Umbilical cord (tissue), 2 donors: ENCODE measurements around the gene ZMPSTE24. TPM values are rescaled to one million over a fixed set of nuclear protein-coding genes. Genes with fewer than 3 reads are reported as not detected.
A peak's percentile ranks its signal among the peaks of the same experiment; 100 is the strongest.

Experiments
- DNase-seq: peaks from one replicate; pipeline ENCODE4 v3.0.0-alpha.2; 2015; ENCODE audit warnings: low spot score
- total RNA-seq: library from RNA; depleted of rRNA; stranded (reverse); fragments of >200 nt; gene quantifications from one replicate; pipeline ENCODE4 v1.2.3, GENCODE V29; 2014; ENCODE audit warnings: low replicate concordance; ENCODE audit not compliant: insufficient read depth

Gene ZMPSTE24
- total RNA-seq, 1 donor from 2014 or later = 60.7 TPM

DNA sequence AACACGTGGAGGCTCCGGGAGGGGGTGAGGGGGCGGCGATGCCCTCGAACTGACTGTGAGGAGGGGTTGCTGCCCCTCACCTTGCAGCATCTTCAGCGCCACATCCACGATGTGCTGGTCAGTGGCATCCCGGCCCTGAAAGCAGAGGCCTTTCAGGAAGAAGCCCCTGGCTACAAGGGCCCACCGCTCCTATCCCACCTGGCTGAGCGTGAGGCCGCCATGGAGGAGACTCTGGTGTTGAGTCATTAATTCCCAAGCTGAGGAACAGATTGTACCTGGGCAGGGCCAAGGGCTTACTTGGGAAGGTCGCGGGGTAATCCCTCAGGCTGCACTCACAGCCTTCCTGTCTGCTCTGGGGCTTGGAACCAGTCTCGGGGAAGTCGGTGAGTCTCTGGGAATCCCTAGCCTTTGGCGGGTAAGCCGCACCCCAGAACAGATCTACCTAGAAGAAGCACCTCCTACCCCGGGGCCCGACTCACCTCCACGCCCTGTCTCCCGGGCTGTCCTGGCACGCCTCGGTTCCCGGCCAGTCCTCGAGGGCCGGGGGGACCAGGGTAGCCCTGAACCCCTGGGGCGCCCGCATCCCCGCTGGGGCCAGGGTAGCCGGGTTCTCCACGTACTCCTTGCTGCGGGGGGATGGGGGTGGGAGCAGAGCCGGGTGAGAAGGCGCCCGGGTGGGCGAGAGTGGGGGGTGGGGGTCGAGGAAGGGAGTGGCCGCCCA, 45.2 kb downstream of the ZMPSTE24 start:
- DNase-seq = no peak

DNA sequence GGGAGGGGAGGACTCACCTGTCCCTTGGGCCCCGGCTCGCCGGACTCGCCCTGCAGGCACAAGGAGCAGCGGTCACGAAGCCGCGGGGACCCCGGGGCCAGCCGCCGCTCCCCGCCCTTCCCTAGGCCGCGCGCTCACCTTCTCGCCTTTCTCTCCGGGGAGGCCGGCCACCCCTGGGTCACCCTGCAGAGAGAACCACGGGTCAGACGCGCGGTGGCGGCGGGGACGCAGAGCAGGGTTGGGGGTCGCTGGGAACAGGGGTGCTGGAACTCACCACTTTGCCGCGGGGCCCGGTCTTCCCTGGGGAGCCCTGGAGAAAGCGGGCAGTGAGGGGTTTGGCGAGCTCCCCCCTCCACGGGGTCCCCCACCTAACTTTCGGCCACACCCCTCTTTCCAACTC, 45.8 kb downstream of the ZMPSTE24 start:
- no peak for DNase-seq

DNA sequence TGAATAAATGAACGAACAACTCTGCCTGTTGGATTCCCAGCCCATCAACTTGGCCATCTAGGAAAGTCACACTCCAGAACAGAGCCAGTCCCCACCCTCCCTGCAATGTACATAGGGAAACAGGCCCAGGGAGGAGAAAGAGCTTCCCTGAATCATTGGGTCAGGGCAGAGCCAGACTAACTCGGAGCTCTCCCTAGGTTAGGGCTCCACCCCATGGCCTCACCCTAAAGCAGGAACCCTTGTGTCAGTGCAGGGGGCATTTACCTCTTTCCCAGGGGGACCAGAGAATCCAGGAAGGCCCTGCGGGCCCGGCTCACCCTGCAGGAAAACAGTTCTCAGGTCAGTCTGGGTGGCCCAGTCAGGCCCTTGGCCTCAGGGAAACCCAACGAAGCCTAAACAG, 47.4 kb downstream of the ZMPSTE24 start:
- DNase-seq = no peak

DNA sequence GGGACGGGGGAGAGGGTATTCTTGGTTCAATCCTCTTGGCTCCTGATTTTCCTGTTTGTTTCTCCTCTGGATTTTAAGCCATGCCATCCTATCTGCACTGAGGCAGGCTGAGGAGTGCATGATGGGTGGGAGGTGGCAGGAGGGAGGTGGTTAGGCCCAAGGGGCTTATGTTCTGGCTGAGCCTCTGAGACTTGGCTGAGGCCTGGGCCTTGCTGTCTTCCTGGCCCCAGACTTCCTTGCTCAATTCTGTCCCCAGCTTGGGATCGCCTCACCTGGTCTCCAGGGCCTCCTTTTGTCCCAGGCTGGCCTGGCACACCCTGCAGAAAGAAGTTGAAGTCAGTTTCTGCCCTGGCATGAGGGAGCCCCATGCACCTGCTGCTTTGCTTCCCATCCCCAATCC, 47.8 kb downstream of the ZMPSTE24 start:
- no peak for DNase-seq

DNA sequence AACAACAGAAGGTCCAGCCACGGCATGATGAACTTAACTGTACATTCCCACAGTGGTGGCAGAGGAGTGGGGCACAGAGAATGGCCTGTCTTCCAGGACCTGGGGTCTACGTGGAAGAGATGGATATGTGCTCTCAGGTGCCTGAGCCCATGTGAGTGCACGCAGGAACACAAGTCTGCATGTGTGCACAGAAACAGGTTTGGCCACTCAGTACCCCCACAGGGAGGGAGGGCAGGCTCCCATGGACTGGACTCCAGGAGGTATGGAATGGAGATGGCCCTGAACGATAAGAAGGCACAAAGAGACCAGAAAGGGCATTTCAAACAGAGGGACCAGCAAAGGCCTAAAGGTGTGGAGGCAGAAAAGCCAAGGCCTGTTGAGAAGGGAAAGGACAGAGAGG, 48.3 kb downstream of the ZMPSTE24 start:
- no peak for DNase-seq

DNA sequence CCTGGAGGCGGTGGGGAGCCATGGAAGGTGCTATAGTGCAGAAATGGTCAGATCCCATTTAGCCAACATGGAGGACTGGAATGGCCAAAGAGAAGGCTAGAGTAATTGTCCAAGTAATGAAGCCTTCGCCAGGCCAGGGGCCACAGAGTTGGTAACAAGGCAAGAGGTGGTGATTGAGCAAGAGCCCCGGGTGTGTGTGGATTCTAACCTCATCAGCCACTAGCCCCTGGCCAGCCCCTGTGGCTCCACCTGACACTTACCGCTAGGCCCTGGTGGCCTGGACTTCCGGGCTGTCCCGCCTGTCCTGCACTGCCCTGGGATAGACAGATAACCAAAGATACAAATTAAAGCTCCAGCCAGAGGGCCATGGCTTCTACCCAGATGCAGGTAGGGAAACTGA, 49.1 kb downstream of the ZMPSTE24 start:
- DNase-seq = no peak

DNA sequence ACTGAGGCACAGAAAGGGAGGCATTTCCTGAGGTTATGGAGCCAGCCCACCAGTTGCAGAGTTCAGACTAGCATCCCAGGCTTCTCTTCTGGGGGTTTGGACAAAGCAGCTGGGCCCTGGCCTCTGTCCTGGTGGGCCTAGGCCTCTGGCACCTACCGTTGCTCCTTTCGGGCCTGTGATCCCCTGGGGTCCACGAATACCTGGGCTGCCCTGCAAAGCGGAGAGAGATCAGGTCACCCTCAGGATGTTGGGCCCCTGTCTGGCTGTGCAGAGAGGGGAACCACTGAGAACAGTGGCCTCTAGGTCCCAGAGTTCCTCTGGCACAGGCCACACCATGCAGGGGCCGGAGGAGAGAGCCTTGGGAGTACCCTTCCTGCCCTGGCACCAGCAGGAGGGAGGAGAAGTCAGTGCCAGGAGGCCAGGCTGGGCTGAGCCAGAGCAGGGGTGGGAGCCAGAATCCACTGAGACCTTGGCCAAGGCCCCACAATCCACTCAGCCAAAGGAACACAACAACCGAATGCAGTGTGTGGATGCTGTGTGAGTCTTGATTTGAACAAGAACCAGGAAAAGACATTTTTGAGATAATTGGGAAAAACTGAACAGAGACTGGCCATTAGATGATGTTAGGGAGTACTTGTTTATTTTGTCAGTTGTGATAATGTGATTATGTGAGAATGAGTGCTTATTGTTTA, 50.1 kb downstream of the ZMPSTE24 start:
- DNase-seq = no peak

DNA sequence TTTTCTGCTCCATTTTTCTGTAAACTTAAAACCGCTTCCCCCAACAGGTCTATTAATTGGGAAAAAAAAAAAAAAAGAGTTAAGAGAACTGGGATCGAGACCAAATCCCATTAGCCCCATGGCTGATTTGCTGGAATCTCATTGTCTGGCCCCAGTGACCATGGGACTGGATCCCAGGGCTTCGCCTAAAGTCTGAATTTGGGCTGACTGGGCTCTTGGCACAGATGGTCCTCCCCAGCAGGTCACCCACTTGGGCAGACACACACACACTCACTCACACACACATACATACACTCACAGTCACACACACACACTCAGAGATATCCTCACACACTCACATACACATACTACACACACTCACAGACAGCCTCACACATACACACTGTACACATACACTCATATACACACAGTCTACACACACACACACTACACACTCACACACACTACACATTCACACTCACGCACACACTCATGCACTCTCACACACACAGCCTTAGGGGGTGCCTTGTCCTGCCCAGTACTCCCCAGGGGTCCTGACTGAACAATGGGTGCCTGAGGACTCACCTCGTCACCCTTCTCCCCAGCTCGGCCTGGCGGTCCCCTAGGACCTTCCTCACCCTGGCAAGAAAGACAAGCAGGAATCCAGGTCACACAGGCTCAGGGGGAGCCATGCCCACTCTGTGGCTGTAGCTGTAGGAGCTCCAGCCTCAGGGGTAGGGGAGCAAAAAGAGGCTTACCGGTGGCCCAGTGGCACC, 51.5 kb downstream of the ZMPSTE24 start:
- DNase-seq = no peak

DNA sequence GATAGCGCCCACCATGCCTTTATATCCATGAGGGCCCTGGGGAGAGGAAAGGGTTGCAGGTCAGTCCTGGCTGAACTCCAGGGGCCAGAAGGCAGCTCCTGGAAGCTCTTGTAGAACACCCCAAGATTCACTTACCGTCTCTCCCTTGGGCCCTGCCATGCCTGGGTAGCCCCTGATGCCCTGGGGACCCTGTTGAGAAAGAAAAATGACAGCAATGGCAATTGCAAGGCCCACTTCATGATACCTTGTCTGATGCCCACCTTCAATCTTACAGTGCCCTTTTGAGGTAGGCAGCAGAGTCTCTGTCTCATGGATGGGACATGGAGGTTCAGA, 52.1 kb downstream of the ZMPSTE24 start:
- DNase-seq = no peak

DNA sequence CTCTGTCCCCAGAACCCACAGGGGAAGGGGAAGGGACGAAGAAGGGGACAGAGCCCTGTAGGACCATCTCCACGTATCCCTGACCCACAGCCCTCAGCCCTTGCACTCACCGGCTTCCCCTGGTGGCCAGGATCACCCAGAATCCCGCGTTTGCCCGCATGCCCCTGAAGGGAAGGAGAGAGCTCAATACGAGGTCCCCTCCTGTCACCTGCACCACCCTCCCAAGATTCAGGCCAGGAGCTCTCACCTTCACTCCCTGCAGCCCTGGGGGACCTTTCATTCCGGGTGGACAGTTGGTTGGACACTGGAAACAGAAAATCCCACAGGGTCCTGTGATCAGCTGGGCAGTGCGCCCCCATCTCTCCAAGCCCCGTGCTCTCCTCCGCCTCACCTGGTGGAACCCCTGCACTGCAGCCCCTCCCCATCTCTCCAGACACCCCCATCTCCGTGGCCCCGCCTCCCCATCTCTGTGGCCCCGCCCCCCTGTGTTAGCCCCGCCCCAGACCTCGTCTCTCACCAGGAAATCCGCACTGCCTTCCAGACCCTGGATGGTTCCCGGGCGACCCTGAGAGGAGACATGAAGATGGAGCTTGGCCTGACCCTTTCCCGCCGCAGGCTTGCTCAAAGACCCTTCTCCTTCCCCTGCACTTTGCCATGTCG, 53.1 kb downstream of the ZMPSTE24 start:
- DNase-seq = no peak

DNA sequence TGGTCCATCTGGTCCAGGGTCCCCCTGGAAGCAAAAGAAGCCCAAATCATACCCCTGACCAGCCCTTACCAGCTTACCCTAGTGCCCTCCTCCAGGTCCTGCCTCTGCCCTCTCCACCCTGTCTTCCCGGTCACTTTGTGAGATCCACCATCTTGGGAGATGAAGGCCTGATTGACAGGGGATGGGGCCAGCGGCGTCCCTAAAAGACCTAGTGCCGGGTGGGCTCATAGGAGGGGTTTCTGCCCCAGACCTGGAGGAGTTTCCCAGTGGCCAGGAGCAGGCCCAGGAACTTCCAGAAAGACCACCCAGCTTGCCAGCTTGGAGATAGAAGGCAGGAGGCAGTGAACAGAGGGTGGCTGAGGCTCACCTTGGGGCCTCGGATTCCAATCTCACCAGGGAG, 53.7 kb downstream of the ZMPSTE24 start:
- no peak for DNase-seq

DNA sequence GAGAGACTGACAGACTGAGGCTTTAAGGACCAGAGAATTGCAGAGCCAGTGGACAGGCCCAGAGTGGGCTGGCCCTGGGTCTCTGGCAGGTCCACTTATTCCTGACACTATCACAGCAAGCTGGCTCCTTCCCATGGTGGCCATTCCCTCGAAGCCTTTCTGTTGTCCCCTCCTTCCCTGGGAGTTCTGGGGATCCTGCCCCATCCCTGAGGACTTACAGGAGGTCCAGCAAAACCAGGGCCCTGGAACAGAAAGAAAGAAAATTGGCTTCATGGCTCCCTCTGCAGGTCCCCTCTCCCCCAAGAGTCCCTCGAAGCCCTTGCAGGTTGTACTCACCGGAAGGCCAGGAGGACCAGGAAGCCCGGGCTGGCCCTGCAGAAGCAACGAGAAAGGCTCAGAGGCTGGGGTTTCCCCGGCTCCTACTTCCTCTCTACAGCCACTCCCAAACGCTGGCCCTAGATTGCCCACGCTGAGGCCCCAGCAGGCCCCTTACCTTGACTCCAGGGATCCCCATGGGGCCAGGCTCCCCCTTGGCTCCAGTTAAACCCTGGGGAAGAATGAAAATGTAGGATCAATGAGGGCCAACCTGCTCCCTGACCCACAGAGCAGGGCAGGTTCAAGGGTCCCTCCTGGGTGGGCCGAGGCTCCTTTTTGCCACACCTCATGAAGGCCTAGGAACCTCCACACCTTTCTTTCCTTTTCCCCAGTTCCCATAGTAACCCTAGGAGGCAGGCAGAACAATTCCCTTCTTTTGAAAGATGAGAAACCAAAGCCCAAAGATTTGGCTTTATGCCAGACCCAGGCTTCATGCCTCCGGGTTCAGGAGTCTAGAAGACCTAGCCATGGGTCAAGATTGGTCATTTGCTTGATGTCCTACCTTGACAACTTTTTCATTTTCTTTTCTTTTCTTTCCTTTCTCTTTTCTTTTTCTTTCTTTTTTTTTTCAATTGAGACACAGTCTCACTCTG, 54.5 kb downstream of the ZMPSTE24 start:
- no peak for DNase-seq

DNA sequence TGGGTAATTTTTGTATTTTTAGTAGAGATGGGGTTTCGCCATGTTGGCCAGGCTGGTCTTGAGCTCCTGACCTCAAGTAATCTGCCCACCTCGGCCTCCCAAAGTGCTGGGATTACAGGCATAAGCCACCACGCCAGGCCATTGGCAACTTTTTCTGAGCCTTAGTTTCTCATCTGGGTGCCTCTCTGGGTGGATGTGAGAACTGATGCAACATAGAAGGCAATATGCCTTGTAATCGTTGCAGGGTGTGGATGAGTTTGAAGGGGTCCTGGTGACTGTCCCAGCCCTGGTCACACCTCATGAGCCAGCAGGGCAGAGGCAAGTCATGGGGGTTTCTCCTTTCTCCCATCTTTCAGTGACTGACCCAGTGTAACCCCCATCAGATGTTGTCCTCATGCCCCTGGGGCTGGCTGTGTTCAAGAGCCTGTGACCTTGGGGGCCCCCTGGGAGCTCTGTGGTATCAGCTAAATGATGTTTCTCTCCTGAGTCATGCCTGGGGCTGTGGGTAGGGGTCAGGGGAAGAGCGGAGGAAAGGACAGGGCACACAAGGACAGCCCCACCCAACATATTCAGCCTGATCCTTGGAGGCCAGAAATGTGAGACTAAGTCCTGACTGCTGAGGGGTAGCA, 55.4 kb downstream of the ZMPSTE24 start:
- peak; percentile 20 for DNase-seq

DNA sequence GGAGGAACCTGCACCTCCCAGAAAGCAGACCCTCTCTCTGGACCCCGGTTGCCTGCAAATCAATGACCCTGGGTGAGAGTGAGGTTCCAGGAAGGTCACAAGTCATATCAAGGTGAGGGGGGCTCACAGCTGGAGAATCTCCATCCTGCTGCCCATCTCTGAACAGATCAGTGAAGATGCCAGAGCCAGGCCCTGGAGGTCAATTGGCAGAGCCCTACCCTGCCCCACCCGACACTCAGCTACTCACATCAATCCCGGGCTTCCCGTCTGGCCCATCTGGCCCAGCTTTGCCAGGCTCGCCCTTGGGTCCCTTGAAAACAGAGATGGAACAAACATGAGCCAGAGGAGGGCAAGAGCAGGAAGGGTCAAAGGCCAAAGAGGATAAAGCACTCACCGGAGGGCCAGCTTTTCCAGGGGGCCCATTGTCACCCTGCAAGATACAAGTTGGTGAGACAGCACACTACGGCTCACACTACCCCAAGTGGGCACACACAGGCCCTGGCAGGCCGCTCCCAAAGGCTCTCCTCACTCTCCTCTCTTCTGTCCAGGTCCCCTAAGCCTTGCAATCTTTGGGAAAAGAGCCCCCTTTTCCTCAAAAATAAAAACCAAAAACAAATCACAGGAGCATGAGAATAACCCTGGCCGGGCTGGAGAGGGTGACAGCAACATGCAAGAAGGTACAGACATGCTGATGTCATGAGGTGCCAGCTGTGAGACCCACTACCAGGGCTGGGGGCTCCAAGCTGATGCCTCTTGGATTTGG, 56.1 kb downstream of the ZMPSTE24 start:
- DNase-seq = no peak

DNA sequence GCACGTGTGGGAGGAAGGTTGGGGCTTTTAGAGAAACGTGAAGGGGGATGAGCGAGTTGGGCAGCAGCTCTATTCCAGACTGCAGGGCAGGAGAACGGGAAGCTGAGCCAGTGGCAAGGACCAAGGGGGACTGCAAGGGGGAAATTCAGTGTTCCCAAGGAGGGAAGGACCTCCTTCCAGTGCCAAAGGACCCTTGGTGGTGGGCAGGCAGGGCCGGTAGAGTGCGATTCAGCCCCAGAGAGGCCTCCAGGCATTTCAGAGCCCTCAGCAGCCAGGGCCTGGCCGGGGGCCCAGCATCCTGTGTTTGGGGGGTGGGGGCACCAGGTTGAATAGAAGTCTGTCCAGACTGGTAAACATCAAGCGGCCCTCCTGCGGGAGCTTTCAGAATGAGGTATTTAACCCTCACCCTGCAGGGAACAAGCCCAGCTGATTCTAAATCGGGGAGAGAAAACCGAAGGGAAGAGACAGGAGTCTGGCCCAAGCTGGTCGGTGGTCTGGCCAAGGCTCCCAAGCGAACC, 56.7 kb downstream of the ZMPSTE24 start:
- no peak for DNase-seq

DNA sequence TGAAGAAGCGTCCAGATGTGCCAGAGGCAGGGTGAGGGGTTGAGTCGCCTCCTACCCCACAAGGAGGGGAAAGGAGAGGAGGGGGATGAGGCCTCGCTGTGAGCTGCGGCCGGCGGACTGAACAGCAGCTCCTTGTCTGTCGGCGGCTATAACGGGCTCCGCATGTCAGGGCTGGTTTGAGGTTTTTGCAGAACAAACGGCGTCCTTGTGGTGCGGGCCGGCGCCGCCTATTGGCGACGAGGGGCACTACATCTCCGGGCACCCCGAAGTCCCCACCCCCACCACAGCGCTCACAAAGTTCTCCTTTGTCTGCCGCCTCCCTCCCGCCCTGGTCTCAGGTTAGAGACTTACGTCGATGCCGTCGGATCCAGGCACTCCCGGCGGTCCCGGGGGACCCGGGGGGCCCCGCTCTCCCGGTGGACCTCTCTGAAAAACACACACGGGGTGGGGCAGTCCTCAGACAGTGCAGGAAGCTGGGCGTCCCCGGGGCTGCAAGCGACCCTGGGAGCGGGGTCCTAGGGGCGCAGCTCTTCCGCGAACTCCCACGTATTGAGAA, 57.3 kb downstream of the ZMPSTE24 start:
- peak; percentile 92 for DNase-seq

DNA sequence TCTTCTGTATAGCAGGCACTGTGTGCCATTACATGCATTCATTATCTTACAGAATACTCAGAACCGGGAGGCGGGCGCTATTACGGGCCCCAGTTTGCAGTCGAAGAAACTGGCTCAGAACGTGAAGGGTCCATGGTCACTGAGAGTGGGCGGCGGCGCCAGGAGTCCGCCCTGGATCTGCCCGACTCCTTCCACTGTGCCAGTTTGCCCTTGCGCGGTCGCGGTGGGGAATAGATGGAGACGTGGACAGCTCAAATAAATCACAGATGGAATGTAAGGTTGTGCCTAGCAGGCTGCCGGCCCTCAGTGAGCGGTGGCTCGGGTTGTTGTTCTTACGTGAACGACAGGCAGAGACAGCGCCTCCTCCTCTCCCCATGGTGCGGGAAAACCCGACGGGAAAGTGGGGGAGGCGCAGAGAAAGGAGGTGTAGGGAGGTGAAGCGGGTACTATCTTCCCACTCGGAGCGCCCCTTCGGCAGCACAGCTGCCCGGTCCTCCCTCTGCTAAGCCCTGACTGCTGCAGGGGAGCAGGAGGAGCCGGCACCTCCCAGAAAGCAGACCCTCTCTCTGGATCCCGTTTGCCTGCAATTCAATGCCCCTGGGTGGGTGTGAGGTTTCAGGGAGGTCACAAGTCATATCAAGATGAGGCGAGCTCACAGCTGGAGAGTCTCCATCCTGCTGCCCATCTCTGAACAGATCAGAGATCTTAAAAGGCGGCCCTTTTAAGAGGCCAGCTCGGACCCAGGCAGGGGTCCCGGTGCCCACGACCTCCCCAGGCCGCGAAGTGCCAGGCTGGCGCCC, 58.0 kb downstream of the ZMPSTE24 start:
- peak; percentile 51 for DNase-seq

DNA sequence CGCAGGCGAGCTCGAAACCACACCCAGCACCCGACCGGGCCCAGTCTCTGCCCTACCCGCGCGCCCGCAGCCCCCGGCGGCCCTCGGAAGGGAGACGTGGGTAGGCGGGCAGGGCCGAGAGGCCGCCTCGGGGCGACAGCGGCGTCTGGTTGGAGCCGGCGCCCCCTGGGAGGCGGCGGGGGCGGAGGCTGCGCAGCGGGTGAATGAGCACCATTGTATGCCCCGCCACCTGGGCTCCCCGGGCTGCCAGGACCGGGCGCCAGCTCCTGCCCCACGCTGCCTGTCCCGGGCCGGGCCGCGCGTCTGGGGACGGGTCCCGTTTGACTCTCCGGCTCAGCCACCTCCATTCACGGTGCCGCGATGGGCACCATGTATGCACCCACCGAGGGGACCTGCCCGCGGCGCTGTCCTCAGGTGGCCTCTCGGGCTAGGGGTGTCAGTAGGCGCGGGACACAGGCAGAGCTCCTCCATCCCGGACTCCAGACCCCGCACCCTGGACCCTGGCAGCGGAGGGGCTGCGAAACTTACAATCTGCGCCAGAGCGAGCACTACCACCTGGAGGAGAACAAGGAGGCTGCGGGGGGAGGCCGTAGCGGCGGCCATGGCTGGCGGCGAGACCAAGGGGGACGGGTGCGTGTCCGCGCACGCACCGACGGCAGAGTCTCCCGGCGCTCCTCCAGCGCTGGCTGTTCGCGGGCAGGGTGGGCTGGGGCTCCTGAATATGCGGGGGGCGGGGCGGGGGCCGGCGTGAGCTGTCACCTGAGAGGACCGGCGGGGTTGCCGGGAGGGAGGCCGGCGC, 58.8 kb downstream of the ZMPSTE24 start, which contains the start of gene COL9A2:
TSS of gene COL9A2 (minus strand) at position 692 of the 799 bp plus-strand sequence. CDS start at position 603, 89 bp downstream.
- peak; percentile 72 for DNase-seq
